ENCODE measurements around the gene GBE1.

GBE1 gene

GRCh38 chr3:81666502-81667121 lies 94.8 kb downstream of the GBE1 start:
- TF ChIP-seq, protein P1, sequence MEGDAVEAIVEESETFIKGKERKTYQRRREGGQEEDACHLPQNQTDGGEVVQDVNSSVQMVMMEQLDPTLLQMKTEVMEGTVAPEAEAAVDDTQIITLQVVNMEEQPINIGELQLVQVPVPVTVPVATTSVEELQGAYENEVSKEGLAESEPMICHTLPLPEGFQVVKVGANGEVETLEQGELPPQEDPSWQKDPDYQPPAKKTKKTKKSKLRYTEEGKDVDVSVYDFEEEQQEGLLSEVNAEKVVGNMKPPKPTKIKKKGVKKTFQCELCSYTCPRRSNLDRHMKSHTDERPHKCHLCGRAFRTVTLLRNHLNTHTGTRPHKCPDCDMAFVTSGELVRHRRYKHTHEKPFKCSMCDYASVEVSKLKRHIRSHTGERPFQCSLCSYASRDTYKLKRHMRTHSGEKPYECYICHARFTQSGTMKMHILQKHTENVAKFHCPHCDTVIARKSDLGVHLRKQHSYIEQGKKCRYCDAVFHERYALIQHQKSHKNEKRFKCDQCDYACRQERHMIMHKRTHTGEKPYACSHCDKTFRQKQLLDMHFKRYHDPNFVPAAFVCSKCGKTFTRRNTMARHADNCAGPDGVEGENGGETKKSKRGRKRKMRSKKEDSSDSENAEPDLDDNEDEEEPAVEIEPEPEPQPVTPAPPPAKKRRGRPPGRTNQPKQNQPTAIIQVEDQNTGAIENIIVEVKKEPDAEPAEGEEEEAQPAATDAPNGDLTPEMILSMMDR (IDR thresholded peaks at IDR 0.05; ENCODE audit: insufficient read depth, low read length, missing control alignments): peak; percentile 44
- DNase-seq (ENCODE audit: low read depth, low spot score): no peak
- POLR2A ChIA-PET: no interaction called here
- CTCF ChIA-PET: interaction anchor here (0.8 to 3.8 kb wide), 16 partner anchors 12 to 466 kb away, joined by 3 to 16 read pairs (median 4); no protein-coding TSS in a partner anchor
- H3K4me3 ChIP-seq (ENCODE audit: low read depth, low read length): no peak overlapping the region

- POLR2A ChIA-PET: no interaction called here
- CTCF ChIA-PET: interaction anchor here (0.9 kb wide), 1 partner anchor 13 kb away, joined by 3 read pairs; no protein-coding TSS in a partner anchor
- H3K4me3 ChIP-seq (ENCODE audit: low read depth, low read length): no peak overlapping the region
- DNase-seq (ENCODE audit: low read depth, low spot score): no peak
- TF ChIP-seq, protein P1 (IDR thresholded peaks at IDR 0.05; ENCODE audit: insufficient read depth, low read length, missing control alignments): no peak
Observed at GRCh38 chr3:81663114-81663513, 98.3 kb downstream of the GBE1 start.

DNA sequence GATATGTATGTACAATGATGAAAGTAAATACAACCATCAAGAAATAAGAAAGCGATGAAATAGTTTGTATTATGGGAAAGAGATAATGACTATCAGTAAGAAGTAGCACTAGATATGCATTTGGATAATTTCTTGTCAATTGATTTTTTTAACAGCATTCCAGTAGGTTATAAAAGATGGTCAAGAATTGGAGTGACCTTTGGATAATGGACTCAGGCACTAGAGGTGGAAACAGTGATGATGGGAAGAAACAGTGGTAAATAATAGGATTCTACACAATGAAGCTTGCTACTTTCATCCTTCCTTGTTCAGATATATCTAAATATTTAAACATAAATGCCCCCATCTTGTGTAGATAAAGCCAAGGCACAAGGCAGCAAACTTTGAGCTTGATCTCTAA lies 101.4 kb downstream of the GBE1 start:
- TF ChIP-seq, protein P1 (IDR thresholded peaks at IDR 0.05; ENCODE audit: insufficient read depth, low read length, missing control alignments): no peak
- DNase-seq (ENCODE audit: low read depth, low spot score): no peak
- no peak overlapping the region for H3K4me3 ChIP-seq (ENCODE audit: low read depth, low read length)
- CTCF ChIA-PET: no interaction called here
- POLR2A ChIA-PET: no interaction called here

- ChIA-PET POLR2A (no interaction called here), CTCF (no interaction called here)
- TF ChIP-seq, protein P1 (IDR thresholded peaks at IDR 0.05; ENCODE audit: insufficient read depth, low read length, missing control alignments): no peak
Observed at GRCh38 chr3:81658322-81658997, 103.0 kb downstream of the GBE1 start.

GRCh38 chr3:81651139-81651538 lies 110.3 kb downstream of the GBE1 start:
- TF ChIP-seq, protein P1 (IDR thresholded peaks at IDR 0.05; ENCODE audit: insufficient read depth, low read length, missing control alignments): no peak
- no peak for DNase-seq (ENCODE audit: low read depth, low spot score)
- no peak overlapping the region for H3K4me3 ChIP-seq (ENCODE audit: low read depth, low read length)
- ChIA-PET CTCF (interaction anchor here (0.9 to 1.2 kb wide), 3 partner anchors 10 to 481 kb away, joined by 3 read pairs; no protein-coding TSS in a partner anchor), POLR2A (no interaction called here)

More at GRCh38 chr3:81658322-81658997, 103.0 kb downstream of the GBE1 start:
- no peak for DNase-seq (ENCODE audit: low read depth, low spot score)
- no peak overlapping the region for H3K4me3 ChIP-seq (ENCODE audit: low read depth, low read length)

- ChIA-PET CTCF (interaction anchor here (0.8 to 1.2 kb wide), 5 partner anchors 12 to 482 kb away, joined by 3 to 5 read pairs (median 3); no protein-coding TSS in a partner anchor), POLR2A (no interaction called here)
- TF ChIP-seq, protein P1 (IDR thresholded peaks at IDR 0.05; ENCODE audit: insufficient read depth, low read length, missing control alignments): no peak
- no peak overlapping the region for H3K4me3 ChIP-seq (ENCODE audit: low read depth, low read length)
- no peak for DNase-seq (ENCODE audit: low read depth, low spot score)
Observed at GRCh38 chr3:81650187-81650586, 111.3 kb downstream of the GBE1 start.
